GM21360 (cell line): ENCODE results near the gene NKX2-3.

Experiments
- ATAC-seq: cut with Tn5 transposase; IDR thresholded peaks from one replicate; pipeline ENCODE4 v1.9.1; 2021; ENCODE audit warnings: mild to moderate bottlenecking, moderate library complexity; ENCODE audit not compliant: unreplicated experiment

NKX2-3 gene

DNA sequence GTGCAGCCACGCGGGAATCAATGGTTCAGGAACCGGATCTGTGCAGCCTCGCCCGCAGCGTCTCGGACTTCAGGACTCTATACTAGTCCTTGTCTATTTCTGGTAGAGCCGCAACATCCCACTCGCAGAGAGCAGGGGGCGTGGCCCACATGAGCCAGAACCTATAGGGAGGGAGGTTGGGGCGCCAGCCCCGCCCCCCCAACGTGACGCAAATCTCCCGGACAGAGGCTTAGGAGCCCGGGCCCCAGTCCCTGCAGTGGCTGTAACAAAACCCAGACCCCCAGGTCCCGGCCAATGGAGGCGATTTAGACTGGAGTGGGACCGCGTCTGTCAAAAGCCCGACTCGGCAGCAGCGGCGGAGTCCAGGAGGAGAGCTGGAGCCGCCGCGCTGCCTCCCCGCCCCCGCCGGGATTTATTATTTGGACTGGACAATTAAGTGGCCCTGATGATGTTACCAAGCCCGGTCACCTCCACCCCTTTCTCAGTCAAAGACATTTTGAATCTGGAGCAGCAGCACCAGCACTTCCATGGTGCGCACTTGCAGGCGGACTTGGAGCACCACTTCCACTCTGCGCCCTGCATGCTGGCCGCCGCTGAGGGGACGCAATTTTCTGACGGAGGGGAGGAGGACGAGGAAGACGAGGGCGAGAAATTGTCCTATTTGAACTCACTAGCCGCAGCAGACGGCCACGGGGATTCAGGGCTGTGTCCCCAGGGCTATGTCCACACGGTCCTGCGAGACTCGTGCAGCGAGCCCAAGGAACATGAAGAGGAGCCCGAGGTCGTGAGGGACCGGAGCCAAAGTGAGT, at the start of gene NKX2-3:
Gene NKX2-3 (plus strand): TSS at position 256 of the 809 bp plus-strand sequence. CDS start 190 bp downstream, at position 446.
- peak; percentile 75 for ATAC-seq

DNA sequence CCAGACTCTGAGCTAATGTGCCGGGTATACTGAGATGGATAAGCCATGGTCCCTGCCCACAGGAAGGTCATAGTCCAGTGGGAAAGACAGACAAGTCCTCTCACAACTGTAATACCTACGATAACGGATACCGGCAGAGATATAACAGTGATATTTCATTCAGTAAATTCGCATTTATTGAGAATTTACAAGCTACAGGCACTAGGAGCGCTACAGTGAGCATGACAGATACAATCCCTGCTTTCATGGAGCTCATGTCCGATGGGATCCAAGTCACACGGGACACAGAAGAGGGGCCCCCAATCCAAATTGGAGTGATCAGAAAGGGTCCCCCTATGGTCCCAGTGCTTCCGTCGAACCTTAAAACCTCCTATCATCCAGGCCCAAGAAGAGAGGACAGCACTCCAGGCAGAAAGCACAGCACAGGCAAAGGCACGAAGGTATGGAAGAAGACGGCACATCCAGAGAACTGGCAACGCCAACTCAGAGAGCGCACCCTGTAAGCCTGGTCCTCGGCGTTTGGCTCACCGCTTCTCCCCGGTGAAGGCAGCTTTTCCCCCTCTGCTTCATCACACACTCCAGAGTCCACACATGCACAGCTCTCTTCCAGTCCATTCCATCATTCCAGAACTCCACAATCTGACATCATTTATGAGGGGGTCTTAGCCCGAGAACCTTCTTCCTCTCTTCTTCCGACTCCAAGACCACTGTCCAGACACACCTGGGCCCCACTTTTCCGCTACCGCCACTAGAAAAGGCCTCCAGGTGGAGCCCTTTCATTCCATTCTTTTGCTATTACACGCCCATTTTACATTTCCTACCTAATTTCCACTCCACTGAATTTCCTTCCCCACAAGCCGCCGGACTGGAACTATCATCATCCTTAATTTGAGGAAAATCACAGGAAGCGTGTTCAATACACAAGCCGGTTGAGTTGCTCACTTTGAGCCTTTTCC, 47.8 kb upstream of the NKX2-3 start:
- no peak for ATAC-seq

GRCh38 chr10:99487125-99487807, 45.5 kb upstream of the NKX2-3 start:
- ATAC-seq: no peak

DNA sequence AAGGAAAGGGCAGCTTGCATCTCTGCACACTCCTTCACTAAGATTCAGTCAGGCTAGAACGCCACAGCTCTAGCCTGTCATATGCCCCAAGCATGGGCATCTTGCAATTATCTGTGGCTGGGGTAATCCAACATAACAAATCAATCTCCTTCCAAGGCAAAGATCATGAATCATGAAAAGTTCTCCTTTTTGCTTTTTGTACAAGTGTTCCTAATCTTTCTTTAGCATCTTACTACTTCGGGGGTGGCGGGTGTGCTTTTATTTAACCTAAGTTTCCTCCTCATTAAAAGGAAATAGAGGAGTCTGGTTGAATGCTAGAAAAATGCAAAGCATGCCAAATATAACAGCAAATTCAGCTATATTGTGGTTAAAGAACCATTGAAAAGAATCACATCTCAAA, 43.5 kb upstream of the NKX2-3 start:
- no peak for ATAC-seq

DNA sequence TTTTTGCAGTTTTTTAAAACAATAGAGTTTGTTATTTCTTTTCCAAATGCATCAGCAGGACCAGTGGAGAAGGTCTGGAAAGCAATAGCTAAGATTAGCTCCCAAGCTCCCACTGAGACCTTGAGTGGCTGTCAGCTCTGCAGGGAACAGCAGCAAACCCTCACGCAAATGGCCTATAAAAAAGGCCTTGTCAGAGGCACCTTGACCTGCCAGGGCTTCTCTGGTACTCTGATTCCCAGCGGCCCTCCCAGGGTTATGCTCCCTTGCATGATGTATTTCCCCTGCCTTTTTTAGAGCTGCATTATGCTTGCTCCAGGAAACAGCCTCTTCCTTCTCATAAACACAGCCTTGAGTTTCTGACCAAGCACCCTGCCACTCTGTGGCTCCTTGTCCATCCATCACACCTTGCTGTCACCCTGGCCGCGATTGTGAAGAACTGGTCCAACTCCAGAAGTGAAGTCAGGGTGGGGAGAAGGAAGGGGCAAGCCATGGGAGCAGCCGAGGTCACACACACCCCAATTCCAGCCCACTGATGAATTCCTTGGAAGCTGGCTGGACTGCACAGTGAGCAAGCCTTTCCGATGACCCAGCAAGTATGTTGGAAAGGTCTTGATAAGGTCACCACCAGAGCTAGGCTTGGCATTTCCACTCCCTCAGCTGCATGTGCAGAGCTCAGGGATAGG, 35.3 kb upstream of the NKX2-3 start:
- ATAC-seq: no peak

GRCh38 chr10:99506416-99506815, 26.3 kb upstream of the NKX2-3 start:
- ATAC-seq: no peak

DNA sequence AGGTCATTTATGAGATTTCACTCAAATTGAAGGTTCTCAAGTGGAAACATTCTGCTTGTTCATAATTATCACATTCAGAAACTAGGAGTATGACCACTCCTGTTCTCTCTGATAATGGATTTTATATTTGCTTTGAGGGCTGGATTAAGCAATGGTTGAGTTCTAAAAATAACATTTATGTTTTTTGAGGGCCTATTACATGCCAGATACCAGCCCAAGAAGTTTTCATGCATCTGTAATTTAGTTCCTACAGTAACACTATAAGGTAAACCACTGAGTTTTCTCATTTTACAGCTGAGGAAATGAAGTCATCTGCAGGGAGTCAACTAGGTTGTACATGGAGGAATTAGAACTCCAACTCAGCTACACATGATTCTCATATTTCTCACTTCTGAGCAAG, 25.5 kb upstream of the NKX2-3 start:
- ATAC-seq: no peak

GRCh38 chr10:99513061-99513460, 19.7 kb upstream of the NKX2-3 start:
- ATAC-seq: no peak

DNA sequence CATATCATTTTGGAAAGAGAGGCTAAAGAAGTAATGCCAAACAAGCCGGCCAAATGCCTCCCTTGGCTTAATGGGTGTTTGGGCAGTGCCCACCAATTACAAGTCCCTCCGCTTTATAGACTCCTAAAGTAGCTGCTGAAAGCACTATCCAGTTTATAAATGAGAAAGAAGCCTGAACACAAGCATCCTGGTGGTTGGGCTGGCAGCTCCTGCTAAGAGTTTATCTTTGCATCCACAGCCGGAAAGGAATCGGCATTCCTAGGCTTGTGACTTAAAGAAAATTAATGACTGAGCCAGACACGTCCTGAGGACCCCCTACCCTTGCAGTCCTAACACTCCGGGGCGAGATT, 13.1 kb upstream of the NKX2-3 start:
- no peak for ATAC-seq

- no peak for ATAC-seq
Measured at GRCh38 chr10:99520040-99520846, 12.5 kb upstream of the NKX2-3 start.

GRCh38 chr10:99520847-99521764, 11.6 kb upstream of the NKX2-3 start:
- no peak for ATAC-seq

- no peak for ATAC-seq
Measured at GRCh38 chr10:99521765-99522469, 10.8 kb upstream of the NKX2-3 start.

- ATAC-seq: no peak
Measured at GRCh38 chr10:99522470-99523250, 10.1 kb upstream of the NKX2-3 start.

- no peak for ATAC-seq
Measured at GRCh38 chr10:99523251-99523773, 9.4 kb upstream of the NKX2-3 start.

DNA sequence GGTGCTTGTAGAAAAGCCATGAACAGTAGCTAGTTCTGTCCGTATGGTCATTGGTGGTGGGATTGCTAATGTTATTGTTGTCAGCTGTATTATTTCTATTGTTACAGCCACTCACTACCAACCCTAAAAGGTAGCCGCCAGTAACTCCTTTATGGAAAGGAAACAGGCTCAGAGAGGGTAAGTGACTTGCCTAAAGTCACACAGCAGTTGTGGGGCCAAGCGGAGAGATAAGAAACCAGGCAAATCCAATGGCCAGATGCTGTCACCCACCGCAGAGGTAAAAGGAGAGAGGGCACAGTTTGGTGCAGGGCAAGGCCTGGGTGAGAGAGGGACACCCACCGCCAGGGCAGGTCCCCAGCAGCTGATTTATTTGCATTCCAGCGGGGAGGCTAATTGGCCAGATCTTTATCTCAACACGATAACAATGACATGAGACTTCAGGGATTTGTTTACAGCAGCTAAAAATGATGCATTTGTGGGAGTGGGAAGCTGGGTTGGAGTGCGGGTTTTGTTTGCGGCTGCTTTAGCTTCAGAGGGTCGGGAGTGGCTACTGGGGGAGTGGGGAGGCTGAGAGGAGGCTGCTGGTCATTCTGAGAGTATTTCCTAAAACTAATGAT, 8.6 kb upstream of the NKX2-3 start:
- ATAC-seq: no peak

- ATAC-seq: no peak
Measured at GRCh38 chr10:99524736-99525380, 7.9 kb upstream of the NKX2-3 start.
